SK-N-MC (cell line): ENCODE data around the gene MPRIP.

Source experiments
- EZH2 ChIP-seq: fragments of 200-600 bp; sonication (generic); IDR thresholded peaks from one replicate; pipeline ENCODE4 v1.6.1; 2017; ENCODE audit warnings: antibody characterized with exemption
- POLR2AphosphoS5 ChIP-seq: IDR thresholded peaks from 2 replicates; pipeline ENCODE4 v1.6.1; 2012; ENCODE audit warnings: mild to moderate bottlenecking, low read depth, low read length, borderline replicate concordance

- TF ChIP-seq POLR2AphosphoS5 (no peak), EZH2 (no peak)
Observed at GRCh38 chr17:17105976-17106375, 63.7 kb downstream of the MPRIP start.
